HG02588 (cell line): Measurements from ENCODE around the gene PTPN7.

Source experiments
- ATAC-seq: cut with Tn5 transposase; IDR thresholded peaks from one replicate; pipeline ENCODE4 v1.9.1; 2021; ENCODE audit warnings: mild to moderate bottlenecking, moderate library complexity; ENCODE audit not compliant: unreplicated experiment

The PTPN7 gene

GRCh38 chr1:202110977-202111376 is 49.4 kb downstream of the PTPN7 start:
- no peak for ATAC-seq

GRCh38 chr1:202107801-202108731 is 52.3 kb downstream of the PTPN7 start:
- no peak for ATAC-seq

GRCh38 chr1:202107321-202107761 is 53.1 kb downstream of the PTPN7 start:
- no peak for ATAC-seq

DNA sequence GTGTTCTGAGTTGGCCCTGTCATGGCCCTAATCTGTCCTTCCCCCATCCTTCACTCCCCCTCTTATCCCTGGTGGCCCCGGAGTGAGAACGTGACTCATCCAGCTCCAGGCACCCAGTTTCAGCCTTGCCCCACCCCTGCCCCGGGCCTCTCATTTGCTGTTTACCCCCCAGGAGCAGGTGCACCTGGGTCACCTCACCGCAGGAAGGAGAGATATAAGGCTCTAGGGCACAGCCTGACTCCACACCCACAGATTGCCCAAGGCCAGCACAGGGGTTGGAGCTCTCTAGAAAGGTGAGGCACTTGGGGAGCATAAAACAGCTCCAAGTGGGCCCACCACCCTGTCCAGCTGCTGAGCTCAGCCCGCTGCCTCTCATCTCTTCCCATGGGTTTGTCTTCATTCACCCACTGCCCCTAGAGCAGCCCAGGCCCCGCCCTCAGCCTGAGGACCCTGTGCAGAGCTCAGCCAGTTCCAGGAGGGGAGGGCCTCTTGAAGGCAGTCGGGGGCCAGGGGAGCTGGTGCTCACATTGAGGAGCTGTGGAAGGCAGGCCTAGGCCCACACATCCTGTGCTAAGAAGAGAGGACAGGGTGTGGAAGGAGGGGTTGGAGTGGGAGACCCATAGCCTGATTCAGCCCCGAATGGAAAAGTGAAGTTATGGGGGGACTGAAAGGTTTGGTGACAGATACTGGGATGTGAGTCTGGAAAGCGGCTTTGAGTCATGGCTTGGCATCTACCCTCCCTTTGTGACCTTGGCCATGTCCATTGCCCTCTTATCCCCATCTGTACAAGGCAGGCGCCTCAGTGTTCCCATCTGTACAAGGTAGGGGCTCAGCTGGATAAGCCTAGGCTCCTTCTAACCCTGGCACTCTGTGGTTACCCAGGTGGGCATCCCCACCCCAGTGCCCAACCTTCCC is 53.8 kb downstream of the PTPN7 start:
- ATAC-seq: no peak

DNA sequence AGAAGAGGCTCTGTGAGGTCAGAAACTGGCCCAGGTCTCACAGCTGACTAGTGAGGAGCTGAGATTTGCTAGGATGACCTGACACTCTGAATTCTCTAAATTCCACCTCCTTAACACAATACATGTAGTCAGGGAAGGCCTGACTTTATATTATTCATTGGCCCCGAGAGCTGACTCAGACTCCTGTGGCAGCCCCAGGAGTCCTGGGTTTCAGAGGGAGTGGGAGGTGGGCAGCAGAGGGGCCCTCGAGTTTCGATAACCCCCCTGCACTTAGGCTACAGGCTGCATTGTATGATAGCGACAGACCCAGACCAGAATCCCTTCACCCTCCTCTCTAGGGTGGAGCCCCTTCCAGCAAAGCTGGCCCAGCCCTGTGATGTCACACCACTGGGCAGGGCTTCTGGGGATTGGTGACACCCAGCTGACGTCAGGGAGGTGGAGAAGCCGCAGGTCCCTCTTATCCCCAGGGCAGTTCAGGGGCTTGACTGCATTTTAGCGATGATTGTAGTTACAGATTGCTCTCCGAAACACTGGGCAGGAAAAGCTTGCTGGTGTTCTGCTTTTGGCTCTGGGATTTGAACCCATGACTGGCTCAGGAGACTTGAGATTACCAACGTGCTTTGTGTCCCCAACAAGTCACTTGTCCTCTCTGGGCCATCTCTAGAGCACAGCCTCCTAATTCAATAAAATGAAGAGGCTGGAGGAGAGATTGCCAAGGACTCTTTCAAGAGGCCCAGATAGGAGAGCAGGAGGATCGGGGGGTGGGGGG is 54.6 kb downstream of the PTPN7 start:
- ATAC-seq: no peak

- no peak for ATAC-seq
These were observed 56.3 kb downstream of the PTPN7 start for GRCh38 chr1:202104073-202104472.

DNA sequence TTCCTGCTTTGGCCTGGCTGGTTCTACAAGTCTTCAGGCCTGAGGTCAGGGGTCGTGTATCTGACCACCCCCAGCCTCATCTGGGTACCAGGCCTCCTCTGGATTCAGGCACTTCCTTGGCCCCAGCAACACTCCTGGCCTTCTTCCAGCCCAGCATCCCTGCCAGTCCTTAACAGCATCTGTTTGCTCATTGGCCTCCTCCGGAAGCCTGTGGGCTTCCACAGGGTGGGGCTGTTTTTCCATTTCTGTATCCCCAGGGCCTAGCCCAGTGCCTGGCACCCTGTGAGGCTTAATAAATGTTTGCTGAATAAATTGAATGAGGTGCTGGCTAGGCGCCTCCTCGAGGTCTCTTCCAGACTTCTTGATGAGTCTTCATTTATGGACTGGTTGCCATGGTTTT is 59.2 kb downstream of the PTPN7 start:
- no peak for ATAC-seq
